Activated naive CD4-positive, alpha-beta T cell treated with anti-CD3 and anti-CD28 coated beads, Interleukin-2, amount 50 U/mL, for 72 hours (primary cell): Measurements from ENCODE around the gene FFAR4. TPM values are rescaled to one million over a fixed set of nuclear protein-coding genes. Genes with fewer than 3 reads are reported as not detected.
"Not testable (repeated sequence)": the region's sequence is repeated elsewhere in the genome, so short reads cannot be mapped to it uniquely, and the experiment has no call there.

Experiments used
- ATAC-seq, 2 donors: fragments of 150-1000 bp; cut with Tn5 transposase; 2 replicates each; pipeline ENCODE4 v1.10.0; 2021; ENCODE audit warnings: mild to moderate bottlenecking in 2 of 2, moderate library complexity in 2 of 2
- DNase-seq, 2 donors: peaks; one replicate each; pipeline ENCODE4 v3.0.0; 2021 to 2022; ENCODE audit warnings: low spot score in 2 of 2
- H3K27ac Mint-ChIP-seq, 2 donors: one replicate each; pipeline ENCODE4 v1.8.0; 2022; ENCODE audit warnings: mild to moderate bottlenecking in 2 of 2, mixed read lengths in 2 of 2
- H3K36me3 Mint-ChIP-seq, 2 donors: one replicate each; pipeline ENCODE4 v1.8.0; 2022; ENCODE audit warnings: mixed read lengths in 2 of 2
- H3K9me3 Mint-ChIP-seq, 2 donors: one replicate each; pipeline ENCODE4 v1.8.0; 2022; ENCODE audit warnings: mixed read lengths in 2 of 2
- total RNA-seq, 2 donors: library from RNA; stranded (reverse); gene quantifications; one replicate each; pipeline ENCODE4 v1.2.3, GENCODE V29; 2022

The FFAR4 gene
- not detected for total RNA-seq

DNA sequence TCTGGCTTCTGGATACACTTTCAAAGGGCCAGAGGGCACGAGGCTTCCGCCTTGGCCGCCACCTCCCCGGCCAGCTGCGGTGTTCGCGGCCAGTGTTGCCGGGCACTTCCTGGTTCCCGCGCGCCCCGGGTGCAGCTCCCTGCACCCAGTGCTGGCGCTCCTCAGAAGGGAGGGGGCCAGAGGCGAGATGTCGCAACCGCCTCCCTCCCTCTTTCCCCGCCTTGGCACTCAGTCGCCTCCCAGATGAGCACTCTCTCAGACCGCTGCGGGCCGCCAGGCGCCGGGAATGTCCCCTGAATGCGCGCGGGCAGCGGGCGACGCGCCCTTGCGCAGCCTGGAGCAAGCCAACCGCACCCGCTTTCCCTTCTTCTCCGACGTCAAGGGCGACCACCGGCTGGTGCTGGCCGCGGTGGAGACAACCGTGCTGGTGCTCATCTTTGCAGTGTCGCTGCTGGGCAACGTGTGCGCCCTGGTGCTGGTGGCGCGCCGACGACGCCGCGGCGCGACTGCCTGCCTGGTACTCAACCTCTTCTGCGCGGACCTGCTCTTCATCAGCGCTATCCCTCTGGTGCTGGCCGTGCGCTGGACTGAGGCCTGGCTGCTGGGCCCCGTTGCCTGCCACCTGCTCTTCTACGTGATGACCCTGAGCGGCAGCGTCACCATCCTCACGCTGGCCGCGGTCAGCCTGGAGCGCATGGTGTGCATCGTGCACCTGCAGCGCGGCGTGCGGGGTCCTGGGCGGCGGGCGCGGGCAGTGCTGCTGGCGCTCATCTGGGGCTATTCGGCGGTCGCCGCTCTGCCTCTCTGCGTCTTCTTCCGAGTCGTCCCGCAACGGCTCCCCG lies at the start of gene FFAR4:
Gene FFAR4 (plus strand): TSS at position 231 of the 842 bp plus-strand sequence. CDS start 56 bp downstream, at position 287.
- ATAC-seq (no peak), DNase-seq (no peak)
- no peaks in the 10 kb centered on the region for H3K9me3 Mint-ChIP-seq
- no peaks in the 10 kb centered on the region for H3K36me3 Mint-ChIP-seq
- no peak within 1 kb of the TSS for H3K27ac Mint-ChIP-seq

GRCh38 chr10:93518531-93518930 lies 47.9 kb upstream of the FFAR4 start:
- Mint-ChIP-seq H3K36me3 (peaks cover 43 to 60% of the 10 kb centered on the region in 2 donors), H3K9me3 (peaks cover 0 to 4% of the 10 kb centered on the region in 2 donors), H3K27ac (no peak overlapping the region)
- no peak for ATAC-seq
- no peak for DNase-seq

DNA sequence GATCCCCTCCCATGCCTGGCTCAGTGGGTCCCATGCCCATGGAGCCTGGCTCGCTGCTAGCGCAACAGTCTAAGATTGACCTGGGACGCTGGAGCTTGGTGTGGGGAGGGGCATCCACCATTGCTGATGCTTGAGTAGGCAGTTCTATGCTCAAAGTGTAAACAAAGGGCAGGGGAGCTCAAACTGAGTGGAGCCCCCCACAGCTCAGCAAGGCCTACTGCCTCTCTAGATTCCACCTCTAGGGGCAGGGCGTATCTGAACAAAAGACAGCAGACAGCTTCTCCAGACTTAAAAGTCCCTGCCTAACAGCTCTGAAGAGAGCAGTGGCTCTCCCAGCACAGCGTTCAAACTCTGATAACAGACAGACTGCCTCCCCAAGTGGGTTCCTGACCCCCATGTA lies 31.2 kb upstream of the FFAR4 start:
- H3K36me3 Mint-ChIP-seq, result no peaks in the 10 kb centered on the region
- no peak overlapping the region for H3K27ac Mint-ChIP-seq
- no peak for DNase-seq
- H3K9me3 Mint-ChIP-seq, result no peaks in the 10 kb centered on the region
- no peak for ATAC-seq

DNA sequence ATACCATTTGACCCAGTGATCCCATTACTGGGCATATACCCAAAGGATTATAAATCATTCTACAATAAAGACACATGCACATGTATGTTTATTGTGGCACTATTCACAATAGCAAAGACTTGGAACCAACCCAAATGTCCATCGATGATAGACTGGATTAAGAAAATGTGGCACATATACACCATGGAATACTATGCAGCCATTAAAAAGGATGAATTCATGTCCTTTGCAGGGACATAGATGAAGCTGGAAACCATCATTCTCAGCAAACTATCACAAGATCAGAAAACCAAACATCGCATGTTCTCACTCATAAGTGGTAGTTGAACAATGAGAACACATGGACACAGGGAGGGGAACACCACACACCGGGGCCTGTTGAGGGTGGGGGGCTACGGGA lies 25.6 kb upstream of the FFAR4 start:
- H3K9me3 Mint-ChIP-seq, DNase-seq, H3K27ac Mint-ChIP-seq: not testable (repeated sequence)

GRCh38 chr10:93541402-93542357 lies 24.8 kb upstream of the FFAR4 start:
- no peaks in the 10 kb centered on the region for H3K36me3 Mint-ChIP-seq
- ATAC-seq (peak; percentile 59 to 64), DNase-seq (peak in 1 of 2 donors; percentile 51)
- H3K27ac Mint-ChIP-seq, result no peak overlapping the region
- no peaks in the 10 kb centered on the region for H3K9me3 Mint-ChIP-seq

More for the DNA sequence above, 25.6 kb upstream of the FFAR4 start:
- H3K36me3 Mint-ChIP-seq, ATAC-seq: not testable (repeated sequence)

- ATAC-seq (no peak), DNase-seq (no peak)
- Mint-ChIP-seq H3K27ac (no peak overlapping the region), H3K36me3 (no peaks in the 10 kb centered on the region), H3K9me3 (no peaks in the 10 kb centered on the region)
These were observed 24.1 kb upstream of the FFAR4 start for GRCh38 chr10:93542358-93542791.

DNA sequence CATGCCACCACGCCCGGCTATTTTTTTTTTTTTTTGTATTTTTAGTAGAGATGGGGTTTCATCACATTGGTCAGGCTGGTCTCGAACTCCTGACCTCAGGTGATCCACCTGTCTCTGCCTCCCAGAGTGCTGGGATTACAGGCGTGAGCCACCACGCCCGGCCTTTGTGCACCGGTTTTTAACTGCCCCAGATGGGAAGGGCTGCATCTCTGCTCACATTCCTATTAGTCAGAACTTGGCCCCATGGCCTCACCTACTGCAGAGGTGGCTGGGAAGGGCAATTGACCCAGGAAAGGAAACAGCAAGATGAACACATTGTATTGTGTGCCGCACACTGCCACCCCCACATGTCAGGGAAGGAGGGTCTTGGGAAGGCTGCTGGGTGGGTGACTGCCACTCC lies 19.5 kb upstream of the FFAR4 start:
- H3K9me3 Mint-ChIP-seq, ATAC-seq, H3K36me3 Mint-ChIP-seq, H3K27ac Mint-ChIP-seq, DNase-seq: not testable (repeated sequence)

DNA sequence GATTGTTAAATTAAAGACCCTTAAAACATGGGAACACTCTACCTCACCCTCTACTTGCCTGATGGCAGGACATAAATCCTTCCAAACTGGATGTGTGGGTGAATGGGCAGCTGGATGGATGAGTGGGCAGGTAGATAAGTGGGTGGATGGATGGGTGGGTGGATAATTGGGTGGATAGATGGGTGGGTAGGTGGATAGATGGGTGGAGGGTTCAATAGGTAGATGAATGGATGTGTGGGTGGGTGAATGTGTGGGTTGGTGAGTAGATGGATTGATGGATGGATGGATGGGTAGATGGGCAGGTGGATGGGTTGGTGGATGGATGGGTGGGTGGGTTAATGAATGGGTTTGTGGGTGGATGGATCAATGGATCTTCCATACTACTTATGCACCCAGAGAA lies 18.9 kb upstream of the FFAR4 start:
- Mint-ChIP-seq H3K9me3 (no peaks in the 10 kb centered on the region), H3K27ac (no peak overlapping the region), H3K36me3 (no peaks in the 10 kb centered on the region)
- ATAC-seq, result no peak
- no peak for DNase-seq

DNA sequence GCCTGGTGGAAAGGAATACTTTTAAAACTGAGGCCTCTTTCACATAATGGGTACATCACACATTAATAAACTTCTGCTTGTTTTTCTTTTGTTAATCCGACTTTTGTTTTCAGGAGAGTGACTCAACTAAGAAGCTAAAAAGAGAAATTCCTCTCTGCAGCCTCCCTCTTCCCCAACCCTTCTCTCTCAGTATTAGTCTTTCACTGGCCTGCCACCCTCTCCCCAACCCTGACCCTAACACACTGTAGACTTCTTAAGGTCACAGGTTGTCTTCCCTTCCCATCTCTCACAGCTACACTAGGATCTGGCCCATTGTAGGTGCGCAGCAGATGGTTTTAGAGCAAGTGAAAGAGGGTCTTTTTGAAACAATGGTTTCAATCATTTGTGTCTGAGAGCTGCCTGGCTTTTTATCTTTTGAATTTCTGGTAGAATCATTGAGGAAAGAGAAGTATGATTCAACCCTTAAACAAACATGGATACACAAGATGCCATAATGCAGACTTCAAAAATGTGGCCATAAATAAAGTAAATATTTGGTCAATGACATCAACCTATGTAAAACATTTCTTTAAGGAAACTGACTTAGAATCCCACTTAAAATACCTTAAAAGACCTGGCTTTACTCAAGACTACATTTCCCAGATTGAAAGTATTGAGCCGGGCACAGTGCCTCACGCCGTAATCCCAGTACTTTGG lies 17.9 kb upstream of the FFAR4 start:
- DNase-seq (no peak), ATAC-seq (no peak)
- Mint-ChIP-seq H3K36me3 (no peaks in the 10 kb centered on the region), H3K9me3 (no peaks in the 10 kb centered on the region), H3K27ac (no peak overlapping the region)

GRCh38 chr10:93550606-93551005 lies 15.9 kb upstream of the FFAR4 start:
- no peak for DNase-seq
- no peak for ATAC-seq
- H3K9me3 Mint-ChIP-seq, result no peaks in the 10 kb centered on the region
- H3K27ac Mint-ChIP-seq, result no peak overlapping the region
- H3K36me3 Mint-ChIP-seq, result no peaks in the 10 kb centered on the region

DNA sequence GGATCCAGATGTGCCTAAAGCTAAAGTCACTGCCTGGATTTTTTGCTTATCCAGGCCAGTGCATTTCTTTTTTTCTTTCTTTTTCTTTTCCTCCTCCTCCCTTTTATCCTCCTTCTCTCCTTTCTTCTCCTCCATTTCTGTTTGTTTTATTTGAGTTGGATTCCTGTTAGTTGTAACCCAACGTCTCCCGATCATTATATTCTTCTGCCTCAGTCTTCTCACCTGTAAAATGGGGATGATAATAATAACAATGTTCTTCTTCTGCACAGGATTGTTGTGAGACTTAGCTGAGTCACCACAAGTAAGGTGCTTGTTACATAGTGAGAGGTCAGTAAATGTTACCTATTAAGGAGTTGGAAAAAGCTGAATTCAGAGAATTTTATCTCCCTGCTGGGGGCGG lies 13.7 kb upstream of the FFAR4 start:
- H3K27ac Mint-ChIP-seq, result no peak overlapping the region
- DNase-seq (no peak), ATAC-seq (no peak)
- no peaks in the 10 kb centered on the region for H3K36me3 Mint-ChIP-seq
- no peaks in the 10 kb centered on the region for H3K9me3 Mint-ChIP-seq

GRCh38 chr10:93553482-93554315 lies 12.8 kb upstream of the FFAR4 start:
- Mint-ChIP-seq H3K9me3 (no peaks in the 10 kb centered on the region), H3K36me3 (no peaks in the 10 kb centered on the region), H3K27ac (no peak overlapping the region)
- ATAC-seq (no peak), DNase-seq (no peak)

GRCh38 chr10:93554316-93554663 lies 12.2 kb upstream of the FFAR4 start:
- DNase-seq (no peak), ATAC-seq (no peak)
- H3K27ac Mint-ChIP-seq, result no peak overlapping the region
- H3K9me3 Mint-ChIP-seq, result no peaks in the 10 kb centered on the region
- no peaks in the 10 kb centered on the region for H3K36me3 Mint-ChIP-seq

- Mint-ChIP-seq H3K9me3 (no peaks in the 10 kb centered on the region), H3K27ac (no peak overlapping the region), H3K36me3 (no peaks in the 10 kb centered on the region)
- DNase-seq, result peak in 1 of 2 donors; percentile 67
- peak; percentile 63 to 70 for ATAC-seq
These were observed 11.6 kb upstream of the FFAR4 start for GRCh38 chr10:93554760-93555432.

GRCh38 chr10:93559490-93559889 lies 7.0 kb upstream of the FFAR4 start:
- Mint-ChIP-seq H3K9me3 (no peaks in the 10 kb centered on the region), H3K36me3 (no peaks in the 10 kb centered on the region), H3K27ac (no peak overlapping the region)
- DNase-seq, result no peak
- ATAC-seq, result no peak

DNA sequence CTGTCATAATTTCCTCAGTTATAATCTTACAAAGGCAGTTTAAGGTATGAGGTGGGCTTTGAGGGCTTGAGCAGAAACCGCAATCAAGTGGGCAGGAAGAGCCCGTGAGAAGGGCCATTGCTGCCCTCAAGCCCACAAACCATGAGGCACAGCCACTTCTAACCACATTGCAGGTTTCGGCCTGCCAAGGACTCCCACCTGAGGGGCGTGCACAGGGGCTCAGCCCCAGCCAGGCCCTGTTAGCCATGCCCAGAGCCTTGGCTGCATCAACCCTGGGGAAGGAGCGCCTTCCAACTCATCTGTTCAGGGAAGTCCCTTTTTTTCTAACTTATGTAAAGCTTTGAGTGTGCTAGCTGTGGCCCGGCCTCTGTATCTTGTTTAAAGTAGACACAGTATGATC lies 5.9 kb upstream of the FFAR4 start:
- no peaks in the 10 kb centered on the region for H3K9me3 Mint-ChIP-seq
- no peak overlapping the region for H3K27ac Mint-ChIP-seq
- no peak for DNase-seq
- ATAC-seq, result no peak
- H3K36me3 Mint-ChIP-seq, result no peaks in the 10 kb centered on the region
